GM12878 (cell line): Measurements from ENCODE around the gene PLA2G4A.

ENCODE experiments used
- BACH1 ChIP-seq: fragments of 450-650 bp; IDR thresholded peaks from 2 replicates; pipeline ENCODE4 v1.6.1; 2017; ENCODE audit warnings: mild to moderate bottlenecking, borderline replicate concordance
- CEBPB ChIP-seq, 2 experiments: fragments of 150-350 bp in 1 of 2; IDR thresholded peaks; 2 replicates each; pipeline ENCODE4 v1.6.1; 2012 to 2014; ENCODE audit warnings: low read depth in 2 of 2, low read length in 2 of 2, borderline replicate concordance in 1 of 2, inconsistent platforms in 1 of 2
- EGR1 ChIP-seq, 2 experiments: IDR thresholded peaks; 1 replicate in 1 of 2; 2 replicates in 1 of 2; pipeline ENCODE4 v1.6.1; 2011 to 2012; ENCODE audit warnings: low read depth in 2 of 2, low read length in 2 of 2, borderline replicate concordance in 1 of 2, mild to moderate bottlenecking in 1 of 2, moderate library complexity in 1 of 2
- HDAC2 ChIP-seq: fragments of 200-600 bp; sonication (generic); IDR thresholded peaks from 2 replicates; pipeline ENCODE4 v1.6.1; 2017
- MYC ChIP-seq: IDR thresholded peaks from 2 replicates; pipeline ENCODE4 v1.6.1; 2011; ENCODE audit warnings: mild to moderate bottlenecking, low read length, moderate library complexity, inconsistent platforms; ENCODE audit not compliant: insufficient read depth, insufficient replicate concordance, insufficient read length, severe bottlenecking
- NFXL1 ChIP-seq: fragments of 450-650 bp; IDR thresholded peaks from 2 replicates; pipeline ENCODE4 v1.6.1; 2017; ENCODE audit warnings: antibody characterized with exemption, mild to moderate bottlenecking, borderline replicate concordance
- NRF1 ChIP-seq: conservative IDR thresholded peaks from 2 replicates; pipeline ENCODE4 v1.6.1; 2011; ENCODE audit warnings: mild to moderate bottlenecking, low read depth, low read length, improper control_type of control experiment
- POLR2A ChIP-seq: IDR thresholded peaks from 2 replicates; pipeline ENCODE4 v1.6.1; 2011; ENCODE audit warnings: low read depth, mild to moderate bottlenecking, low read length
- POLR2AphosphoS5 ChIP-seq: IDR thresholded peaks from 2 replicates; pipeline ENCODE4 v1.6.1; 2011; ENCODE audit warnings: mild to moderate bottlenecking, low read length, inconsistent platforms
- RFX5 ChIP-seq: IDR thresholded peaks from 2 replicates; pipeline ENCODE4 v1.6.1; 2011; ENCODE audit warnings: low read depth, low read length, improper control_type of control experiment
- ZNF274 ChIP-seq: IDR thresholded peaks from one replicate; pipeline ENCODE4 v1.8.0; 2011; ENCODE audit not compliant: insufficient read length, insufficient read depth
- TF ChIP-seq, protein P1 (sequence below), 3 experiments: IDR thresholded peaks in 2 of 3; conservative IDR thresholded peaks in 1 of 3; 2 replicates each; pipeline ENCODE4 v1.5.1; 2011; ENCODE audit warnings: low read depth in 3 of 3, low read length in 3 of 3, mild to moderate bottlenecking in 3 of 3, control low read depth in 2 of 3, moderate library complexity in 2 of 3, inconsistent platforms in 1 of 3, mixed read lengths in 1 of 3; ENCODE audit not compliant: control insufficient read depth in 2 of 3, insufficient read depth in 1 of 3; ENCODE audit errors: extremely low read depth in 1 of 3
- TF ChIP-seq, protein P2 (sequence below): IDR thresholded peaks from 2 replicates; pipeline ENCODE4 v1.6.1; 2012; ENCODE audit warnings: low read depth, low read length, improper control_type of control experiment

DNA sequence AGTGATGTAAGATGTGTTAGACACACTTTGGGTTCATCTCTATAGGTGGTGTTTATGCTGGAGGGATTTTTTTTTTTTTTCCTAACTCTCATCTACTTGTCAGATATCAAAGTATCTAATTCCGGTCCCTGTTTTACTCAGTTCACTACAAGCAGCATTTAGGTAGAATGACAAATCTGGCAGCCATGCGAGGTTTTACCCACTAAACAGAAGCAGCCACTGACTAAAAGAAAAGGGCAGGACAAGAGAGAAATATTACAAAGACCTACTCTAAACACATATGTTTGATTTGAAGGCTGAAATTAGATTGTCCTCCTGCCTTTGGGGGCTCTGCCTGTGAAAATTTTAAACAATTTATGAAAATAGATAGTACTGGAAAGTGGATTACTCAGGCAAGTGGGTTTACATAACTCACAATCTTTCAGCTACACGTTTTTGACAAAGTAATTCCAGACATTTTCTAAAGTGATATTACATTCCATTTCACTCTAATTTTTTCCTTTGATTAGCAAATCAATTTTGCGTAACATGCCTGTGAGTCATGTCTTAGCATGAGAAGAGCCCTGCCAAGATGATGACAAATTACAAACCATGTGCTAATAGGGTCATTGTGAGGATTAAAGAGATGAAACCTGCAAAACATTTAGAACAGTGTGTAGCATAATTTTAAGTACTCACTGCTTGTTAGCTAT lies 172.6 kb downstream of the PLA2G4A start:
- TF ChIP-seq EGR1 (IDR thresholded peaks at IDR 0.05; ENCODE audit: borderline replicate concordance in 1 of 2, low read depth in 2 of 2, low read length in 2 of 2) (no peak), HDAC2 (no peak), MYC (no peak), POLR2A (no peak), NFXL1 (no peak), CEBPB (IDR thresholded peaks at IDR 0.05; ENCODE audit: borderline replicate concordance in 1 of 2, low read depth in 2 of 2, low read length in 2 of 2) (no peak), NRF1 (no peak), POLR2AphosphoS5 (no peak), ZNF274 (no peak), BACH1 (no peak), RFX5 (no peak)
- TF ChIP-seq, protein P1, sequence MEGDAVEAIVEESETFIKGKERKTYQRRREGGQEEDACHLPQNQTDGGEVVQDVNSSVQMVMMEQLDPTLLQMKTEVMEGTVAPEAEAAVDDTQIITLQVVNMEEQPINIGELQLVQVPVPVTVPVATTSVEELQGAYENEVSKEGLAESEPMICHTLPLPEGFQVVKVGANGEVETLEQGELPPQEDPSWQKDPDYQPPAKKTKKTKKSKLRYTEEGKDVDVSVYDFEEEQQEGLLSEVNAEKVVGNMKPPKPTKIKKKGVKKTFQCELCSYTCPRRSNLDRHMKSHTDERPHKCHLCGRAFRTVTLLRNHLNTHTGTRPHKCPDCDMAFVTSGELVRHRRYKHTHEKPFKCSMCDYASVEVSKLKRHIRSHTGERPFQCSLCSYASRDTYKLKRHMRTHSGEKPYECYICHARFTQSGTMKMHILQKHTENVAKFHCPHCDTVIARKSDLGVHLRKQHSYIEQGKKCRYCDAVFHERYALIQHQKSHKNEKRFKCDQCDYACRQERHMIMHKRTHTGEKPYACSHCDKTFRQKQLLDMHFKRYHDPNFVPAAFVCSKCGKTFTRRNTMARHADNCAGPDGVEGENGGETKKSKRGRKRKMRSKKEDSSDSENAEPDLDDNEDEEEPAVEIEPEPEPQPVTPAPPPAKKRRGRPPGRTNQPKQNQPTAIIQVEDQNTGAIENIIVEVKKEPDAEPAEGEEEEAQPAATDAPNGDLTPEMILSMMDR (IDR thresholded peaks at IDR 0.05 in 2 of 3, conservative IDR thresholded peaks at IDR 0.05 in 1 of 3; ENCODE audit: control insufficient read depth in 2 of 3, extremely low read depth in 1 of 3, insufficient read depth in 1 of 3, low read depth in 3 of 3, low read length in 3 of 3): no peak
- TF ChIP-seq, protein P2, sequence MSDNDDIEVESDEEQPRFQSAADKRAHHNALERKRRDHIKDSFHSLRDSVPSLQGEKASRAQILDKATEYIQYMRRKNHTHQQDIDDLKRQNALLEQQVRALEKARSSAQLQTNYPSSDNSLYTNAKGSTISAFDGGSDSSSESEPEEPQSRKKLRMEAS: no peak
